Hindlimb muscle (tissue), 1 donor: ENCODE data around the gene PATE1. TPM values are rescaled to one million over a fixed set of nuclear protein-coding genes. Genes with fewer than 3 reads are reported as not detected.
"Not testable (repeated sequence)": the region's sequence is repeated elsewhere in the genome, so short reads cannot be mapped to it uniquely, and the experiment has no call there.

Source experiments
- DNase-seq: peaks from one replicate; pipeline ENCODE4 v3.0.0-alpha.2; 2013
- polyA plus RNA-seq: library from polyadenylated mRNA; unstranded; fragments of 120-200 nt; gene quantifications from one replicate; pipeline ENCODE4 v1.2.1, GENCODE V29; 2013; ENCODE audit not compliant: insufficient read length

Gene PATE1, protein sequence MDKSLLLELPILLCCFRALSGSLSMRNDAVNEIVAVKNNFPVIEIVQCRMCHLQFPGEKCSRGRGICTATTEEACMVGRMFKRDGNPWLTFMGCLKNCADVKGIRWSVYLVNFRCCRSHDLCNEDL
- polyA plus RNA-seq = not detected

DNA sequence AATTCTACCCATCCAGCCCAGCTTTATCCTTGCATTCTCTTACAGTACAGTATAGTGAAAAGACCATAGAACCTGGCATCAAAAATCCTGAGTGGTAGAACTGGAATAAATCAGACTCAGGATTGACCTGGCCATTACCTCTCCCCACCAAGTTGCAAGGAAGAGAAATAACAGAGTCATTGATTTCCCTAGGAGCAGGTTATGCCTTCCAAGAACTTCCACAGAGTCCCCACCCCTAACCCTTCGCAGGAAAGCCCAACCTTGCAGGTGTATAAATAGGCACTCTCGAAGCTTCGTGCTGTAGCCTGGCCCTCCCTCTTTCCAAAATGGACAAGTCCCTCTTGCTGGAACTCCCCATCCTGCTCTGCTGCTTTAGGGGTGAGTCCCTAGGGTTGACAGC, at the start of gene PATE1:
TSS of gene PATE1 (plus strand) at position 301 of the 400 bp plus-strand sequence. CDS start at position 327, 26 bp downstream.
- DNase-seq = no peak

DNA sequence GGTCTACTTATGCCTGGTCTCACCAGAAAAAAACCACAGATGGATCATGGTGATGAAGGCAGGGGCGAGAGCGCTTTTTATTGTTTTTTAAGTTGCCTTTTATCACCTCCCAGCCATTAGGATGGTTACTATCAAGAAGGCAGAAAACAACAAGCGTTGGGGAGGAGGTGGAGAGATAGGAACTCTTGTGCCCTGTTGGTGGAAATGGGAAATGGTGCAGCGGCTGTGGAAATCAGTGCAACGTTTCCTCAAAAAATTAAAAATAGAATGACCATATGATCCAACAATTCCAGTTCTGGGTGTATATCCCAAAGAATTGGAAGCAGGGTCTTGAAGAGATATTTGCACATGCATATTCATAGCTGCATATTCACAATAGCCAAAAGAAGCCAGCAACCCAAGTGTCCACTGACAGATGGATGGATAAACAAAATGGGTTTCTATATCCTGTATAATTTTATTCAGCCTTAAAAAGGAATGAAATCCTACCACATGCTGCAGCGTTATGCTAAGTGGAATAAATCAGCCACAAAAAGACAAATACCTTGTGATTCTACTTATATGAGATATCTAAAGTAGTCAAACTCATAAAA, 45.0 kb upstream of the PATE1 start:
- no peak for DNase-seq

DNA sequence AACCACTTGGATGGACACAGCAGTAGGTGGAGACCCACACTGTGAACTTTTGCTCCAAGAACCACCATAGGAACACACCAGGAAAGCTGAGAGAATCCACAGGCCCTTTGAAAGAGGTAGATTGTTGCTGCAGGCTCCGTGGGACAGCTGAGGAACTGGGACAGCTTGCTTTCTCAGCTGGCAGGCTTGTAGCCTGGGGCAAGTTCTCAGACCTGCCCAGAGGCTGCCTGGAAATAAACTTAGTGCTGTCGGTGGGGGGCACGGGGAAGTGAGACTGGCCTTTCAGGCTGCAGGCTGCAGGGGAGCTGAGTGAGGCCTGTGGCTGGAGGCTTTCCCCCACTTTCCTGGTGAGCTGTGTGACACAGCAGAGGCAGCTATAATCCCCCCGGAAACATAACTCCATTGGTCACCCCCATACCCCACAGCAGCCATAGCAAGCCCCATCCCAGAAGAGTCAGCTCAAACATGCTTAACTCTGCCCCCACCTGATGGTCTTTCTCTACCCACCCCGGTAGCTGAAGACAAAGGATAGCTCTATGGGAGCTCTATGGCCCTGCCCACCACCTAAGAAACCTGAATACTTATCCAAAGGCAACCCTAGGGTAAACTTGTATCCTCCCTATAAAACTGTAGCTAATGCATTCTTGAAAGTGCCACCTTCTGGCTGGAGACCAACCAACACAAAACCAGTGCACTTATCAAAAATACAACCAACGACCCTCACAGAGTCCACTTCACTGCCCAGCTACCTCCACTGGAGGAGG, 44.0 kb upstream of the PATE1 start:
- DNase-seq = no peak

DNA sequence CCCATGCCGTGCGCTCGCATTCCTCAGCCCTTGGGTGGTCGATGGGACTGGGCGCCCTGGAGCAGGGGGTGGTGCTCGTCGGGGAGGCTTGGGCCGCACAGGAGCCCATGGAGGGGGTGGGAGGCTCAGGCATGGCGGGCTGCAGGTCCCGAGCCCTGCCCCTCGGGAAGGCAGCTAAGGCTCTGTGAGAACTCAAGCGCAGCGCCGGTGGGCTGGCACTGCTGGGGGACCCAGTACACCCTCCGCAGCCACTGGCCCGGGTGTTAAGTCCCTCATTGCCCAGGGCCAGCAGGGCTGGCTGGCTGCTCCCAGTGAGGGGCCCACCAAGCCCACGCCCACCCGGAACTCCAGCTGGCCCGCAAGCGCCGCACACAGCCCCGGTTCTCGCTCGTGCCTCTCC, 41.4 kb upstream of the PATE1 start:
- not testable (repeated sequence) for DNase-seq

GRCh38 chr11:125720781-125721180, 25.3 kb upstream of the PATE1 start:
- no peak for DNase-seq

DNA sequence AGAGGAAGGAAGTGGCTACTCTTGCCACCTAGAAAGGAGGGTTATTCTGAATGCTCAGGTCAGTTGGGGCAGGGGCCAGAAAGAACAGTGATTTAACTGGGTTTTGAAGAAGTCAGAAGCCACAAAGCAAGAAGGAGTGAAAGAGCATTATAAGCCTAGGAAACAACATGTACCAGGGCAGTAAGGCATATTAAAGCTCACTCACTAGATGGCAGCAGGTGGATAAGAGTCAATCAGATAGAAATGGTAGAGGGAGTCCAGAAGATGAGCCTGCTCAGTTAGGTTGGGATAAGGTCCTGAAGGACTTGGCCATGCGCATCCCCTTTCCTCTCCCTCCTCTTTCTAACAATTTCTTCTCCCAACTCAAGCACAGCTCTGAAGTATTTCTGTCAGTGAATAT, 22.0 kb upstream of the PATE1 start:
- DNase-seq = no peak

DNA sequence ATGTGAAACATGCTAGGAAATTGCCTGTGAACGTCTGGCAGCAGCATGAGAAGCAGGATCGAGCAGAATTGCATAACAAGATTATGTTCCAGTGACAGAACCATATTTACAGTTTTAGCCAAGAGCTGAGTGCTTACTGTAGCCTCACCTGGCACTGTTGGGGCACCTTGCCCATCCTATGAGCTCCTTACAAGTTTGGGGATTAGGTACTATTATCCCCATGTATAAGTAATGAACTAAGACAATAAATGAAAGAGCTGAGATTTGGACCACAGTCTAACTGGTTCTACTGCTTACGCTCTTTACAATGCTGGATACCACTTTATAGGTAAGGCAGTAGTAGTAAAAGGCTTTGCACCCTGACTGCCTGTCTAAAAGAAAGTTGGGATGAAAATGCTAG, 17.1 kb upstream of the PATE1 start:
- DNase-seq = no peak

GRCh38 chr11:125740617-125741016, 5.5 kb upstream of the PATE1 start:
- no peak for DNase-seq

DNA sequence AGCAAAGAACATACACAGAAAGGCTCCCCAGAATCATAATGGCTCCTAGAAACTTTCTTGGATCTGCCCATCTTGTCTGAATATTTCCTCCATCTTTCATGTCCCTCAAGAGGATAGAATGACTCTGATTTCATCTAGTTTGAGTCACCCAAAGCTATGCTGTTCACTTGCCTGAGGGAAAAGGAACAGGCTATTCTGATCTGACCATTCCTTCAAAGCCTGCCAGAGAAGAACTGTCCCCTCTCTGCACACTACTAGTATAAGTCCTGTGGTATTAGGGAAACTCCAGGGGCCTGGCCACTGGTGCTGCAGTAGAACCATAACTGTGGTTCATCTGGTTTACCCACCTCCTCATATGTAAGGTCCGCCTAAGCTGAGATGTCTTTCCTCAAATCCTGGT, 2.4 kb upstream of the PATE1 start:
- no peak for DNase-seq

GRCh38 chr11:125750629-125751028, 4.5 kb downstream of the PATE1 start:
- no peak for DNase-seq

DNA sequence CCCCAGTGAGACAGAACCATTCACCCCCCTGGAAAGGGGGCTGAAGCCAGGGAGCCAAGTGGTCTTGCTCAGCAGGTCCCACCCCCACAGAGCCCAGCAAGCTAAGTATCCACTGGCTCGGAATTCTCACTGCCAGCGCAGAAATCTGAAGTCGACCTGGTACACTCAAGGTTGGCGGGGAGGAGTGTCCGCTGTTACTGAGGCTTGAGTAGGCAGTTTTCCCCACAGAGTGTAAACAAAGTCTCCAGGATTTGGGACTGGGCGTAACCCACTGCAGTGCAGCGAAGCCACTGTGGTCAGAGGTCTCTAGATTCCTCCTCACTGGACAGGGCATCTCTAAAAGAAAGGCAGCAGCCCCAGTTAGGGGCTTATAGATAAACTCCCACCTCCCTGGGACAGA, 10.0 kb downstream of the PATE1 start:
- DNase-seq = no peak

- no peak for DNase-seq
These were observed 16.4 kb downstream of the PATE1 start for GRCh38 chr11:125762445-125762844.

- no peak for DNase-seq
These were observed 17.4 kb downstream of the PATE1 start for GRCh38 chr11:125763483-125763882.

- DNase-seq = no peak
These were observed 20.2 kb downstream of the PATE1 start for GRCh38 chr11:125766251-125766650.

GRCh38 chr11:125768336-125769046, 22.4 kb downstream of the PATE1 start:
- no peak for DNase-seq

- no peak for DNase-seq
These were observed 24.5 kb downstream of the PATE1 start for GRCh38 chr11:125770583-125770982.

DNA sequence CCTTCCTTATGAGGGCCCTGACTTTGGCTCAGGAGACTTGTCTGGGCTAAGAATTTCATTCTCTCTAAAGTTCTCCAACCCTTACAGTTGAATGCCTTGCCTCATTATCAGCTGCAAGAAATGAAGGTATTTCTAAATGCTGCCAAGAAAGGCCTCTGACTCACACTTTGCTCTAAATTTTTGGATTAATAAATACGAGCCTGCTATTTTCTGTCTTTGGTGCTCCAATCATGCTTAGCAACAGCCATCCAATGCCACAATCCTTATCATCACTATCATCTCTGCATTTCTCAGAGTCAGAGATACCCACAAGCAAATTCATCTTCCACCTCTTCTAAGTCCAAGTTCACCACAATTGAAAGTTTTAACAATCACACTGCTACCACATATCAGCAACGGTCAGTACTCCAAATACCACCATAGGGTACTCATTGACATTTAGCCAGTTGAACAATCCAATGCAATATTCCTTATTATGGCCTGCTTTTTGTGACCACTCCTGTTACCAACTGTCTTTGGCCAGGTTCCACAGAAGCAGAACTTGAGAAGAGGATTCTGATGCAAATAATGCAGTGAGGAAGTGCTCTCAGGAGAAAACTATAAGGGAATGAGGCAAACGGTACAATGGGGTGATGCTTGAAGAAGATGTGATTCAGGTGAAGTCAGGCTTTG, 26.9 kb downstream of the PATE1 start:
- no peak for DNase-seq

DNA sequence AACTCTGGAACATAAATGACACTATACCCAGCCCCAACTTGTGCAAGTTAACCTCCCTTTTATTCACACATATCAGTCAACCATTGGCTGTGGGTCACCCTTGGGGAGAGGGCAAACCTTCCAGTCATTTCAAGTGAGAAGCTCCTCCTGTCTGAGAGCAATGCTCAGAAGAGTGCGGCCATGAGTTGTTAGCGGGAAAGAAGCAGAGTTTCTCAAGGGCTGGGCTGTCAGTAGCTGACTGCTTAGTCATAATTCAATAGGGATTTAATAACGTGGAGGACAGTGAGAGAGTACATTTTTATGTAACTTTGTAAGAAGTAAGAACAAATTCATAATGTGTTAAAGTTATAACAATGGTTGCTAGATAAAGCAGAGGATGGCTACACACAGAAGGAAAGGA, 27.4 kb downstream of the PATE1 start:
- DNase-seq = no peak

- no peak for DNase-seq
These were observed 31.2 kb downstream of the PATE1 start for GRCh38 chr11:125777309-125777708.

DNA sequence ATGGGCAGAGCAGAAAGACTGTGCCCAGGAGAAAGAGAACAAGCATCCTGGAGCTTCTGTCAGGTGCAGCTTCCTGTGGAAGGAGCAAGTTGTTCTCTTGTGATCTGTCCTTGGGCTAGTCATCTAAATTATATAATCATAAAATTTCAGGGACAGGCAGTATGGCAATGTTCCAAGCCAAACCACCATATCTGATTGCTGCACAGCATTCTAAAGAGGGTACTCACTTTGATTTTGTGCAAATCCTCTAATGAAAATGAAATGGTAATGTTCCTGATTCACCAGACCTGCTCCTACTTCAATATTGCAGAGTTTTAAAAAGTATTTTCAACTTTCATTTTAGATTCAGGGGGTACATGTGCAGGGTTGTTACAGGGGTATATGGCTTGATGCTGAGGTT, 32.6 kb downstream of the PATE1 start, which contains the start of gene PATE2:
TSS of gene PATE2 (minus strand) at position 101 of the 400 bp plus-strand sequence. CDS start at position 46, 55 bp downstream.
- no peak for DNase-seq

DNA sequence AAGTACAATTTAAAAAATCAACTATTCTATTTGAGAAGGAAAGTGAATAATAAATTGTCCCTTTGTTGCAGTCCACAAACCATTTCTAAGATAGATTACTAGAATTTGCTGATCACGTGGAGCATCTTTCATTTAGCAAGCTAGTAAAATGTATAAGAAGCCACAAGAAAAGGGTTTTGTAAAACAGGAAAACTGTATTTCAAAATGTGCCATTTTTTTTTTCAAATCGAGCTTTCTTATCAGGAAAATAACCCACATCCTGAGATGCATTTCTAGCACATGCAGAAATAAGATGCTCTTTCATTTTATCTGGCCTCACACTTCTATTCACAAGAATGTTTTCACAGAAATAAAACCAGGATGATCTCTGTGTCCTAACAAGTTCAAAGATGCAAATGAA, 38.6 kb downstream of the PATE1 start:
- DNase-seq = no peak

DNA sequence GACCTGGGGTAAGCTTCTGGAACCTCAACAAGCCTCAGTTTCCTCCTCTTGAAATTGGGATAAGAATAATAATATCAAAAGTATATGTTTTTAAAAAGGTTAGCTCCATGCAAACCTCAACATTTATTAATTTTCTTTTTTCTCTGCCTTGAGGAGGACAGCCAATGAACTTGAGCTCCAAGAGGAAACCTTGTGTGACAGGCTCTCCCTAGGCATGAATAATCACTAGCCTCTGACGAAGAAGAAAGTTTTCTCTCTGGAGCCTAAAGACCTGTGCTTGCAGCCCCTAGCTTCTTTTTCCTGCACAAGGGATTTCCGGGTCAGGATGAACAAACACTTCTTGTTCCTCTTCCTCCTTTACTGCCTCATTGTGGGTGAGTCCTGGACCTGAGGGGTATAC, 41.7 kb downstream of the PATE1 start, which contains the start of gene PATE3:
TSS of gene PATE3 (plus strand) at position 301 of the 400 bp plus-strand sequence. CDS start at position 326, 25 bp downstream.
- no peak for DNase-seq

DNA sequence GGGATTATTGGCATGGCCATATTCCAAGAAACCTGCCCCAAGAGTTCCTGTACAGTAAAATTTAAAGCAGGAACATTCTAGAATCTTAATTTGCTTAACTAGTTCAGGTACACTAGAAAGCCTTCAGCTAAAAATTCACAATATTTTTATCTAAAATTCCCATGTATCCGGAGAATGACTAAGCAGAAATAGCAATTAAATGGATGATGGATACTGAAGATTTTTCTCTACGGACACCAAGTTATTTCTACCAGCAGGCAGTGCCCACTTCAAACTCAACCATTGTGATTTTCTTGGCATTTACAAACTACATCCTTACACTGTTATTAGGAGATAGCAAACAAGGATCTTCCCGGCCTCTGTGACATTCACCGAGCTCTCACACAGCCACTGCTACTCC, 44.7 kb downstream of the PATE1 start:
- no peak for DNase-seq
